ENCODE measurements around the gene WWC2.

WWC2 gene

DNA sequence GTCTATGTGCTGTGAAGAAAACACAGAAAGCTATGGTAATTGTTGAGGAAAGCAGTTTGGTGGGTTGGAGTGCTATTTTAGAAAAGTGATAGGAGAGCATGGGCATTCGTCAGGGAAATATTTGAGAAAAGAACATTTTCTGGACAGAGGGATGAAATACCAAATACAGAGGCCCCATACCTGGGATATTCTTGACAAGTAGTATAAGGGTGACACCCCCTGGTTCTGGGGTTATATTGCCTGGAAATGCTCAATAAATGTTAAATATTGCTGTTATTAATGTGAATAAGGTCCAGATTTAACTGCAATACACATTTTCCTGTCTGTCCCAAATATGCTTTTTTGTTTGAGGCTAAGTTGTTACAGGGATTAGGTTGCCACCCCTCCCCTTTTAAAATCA is 42.9 kb downstream of the WWC2 start:
- Histone ChIP-seq H3K27me3 (ENCODE audit: insufficient read depth, poor library complexity, severe bottlenecking) (peaks cover 5% of the 10 kb centered on the region), H3K27ac (replicated peaks) (no peak overlapping the region), H3K4me3 (replicated peaks; ENCODE audit: insufficient read depth, low read length) (no peak overlapping the region)
- no peak for DNase-seq (ENCODE audit: low read depth in 1 of 2, low spot score in 1 of 2)
- TF ChIP-seq POLR2AphosphoS5 (IDR thresholded peaks at IDR 0.05; ENCODE audit: low read depth), result no peak
- TF ChIP-seq SPI1 (IDR thresholded peaks at IDR 0.05; ENCODE audit: borderline replicate concordance, low read depth), result no peak
- TF ChIP-seq, protein P1, sequence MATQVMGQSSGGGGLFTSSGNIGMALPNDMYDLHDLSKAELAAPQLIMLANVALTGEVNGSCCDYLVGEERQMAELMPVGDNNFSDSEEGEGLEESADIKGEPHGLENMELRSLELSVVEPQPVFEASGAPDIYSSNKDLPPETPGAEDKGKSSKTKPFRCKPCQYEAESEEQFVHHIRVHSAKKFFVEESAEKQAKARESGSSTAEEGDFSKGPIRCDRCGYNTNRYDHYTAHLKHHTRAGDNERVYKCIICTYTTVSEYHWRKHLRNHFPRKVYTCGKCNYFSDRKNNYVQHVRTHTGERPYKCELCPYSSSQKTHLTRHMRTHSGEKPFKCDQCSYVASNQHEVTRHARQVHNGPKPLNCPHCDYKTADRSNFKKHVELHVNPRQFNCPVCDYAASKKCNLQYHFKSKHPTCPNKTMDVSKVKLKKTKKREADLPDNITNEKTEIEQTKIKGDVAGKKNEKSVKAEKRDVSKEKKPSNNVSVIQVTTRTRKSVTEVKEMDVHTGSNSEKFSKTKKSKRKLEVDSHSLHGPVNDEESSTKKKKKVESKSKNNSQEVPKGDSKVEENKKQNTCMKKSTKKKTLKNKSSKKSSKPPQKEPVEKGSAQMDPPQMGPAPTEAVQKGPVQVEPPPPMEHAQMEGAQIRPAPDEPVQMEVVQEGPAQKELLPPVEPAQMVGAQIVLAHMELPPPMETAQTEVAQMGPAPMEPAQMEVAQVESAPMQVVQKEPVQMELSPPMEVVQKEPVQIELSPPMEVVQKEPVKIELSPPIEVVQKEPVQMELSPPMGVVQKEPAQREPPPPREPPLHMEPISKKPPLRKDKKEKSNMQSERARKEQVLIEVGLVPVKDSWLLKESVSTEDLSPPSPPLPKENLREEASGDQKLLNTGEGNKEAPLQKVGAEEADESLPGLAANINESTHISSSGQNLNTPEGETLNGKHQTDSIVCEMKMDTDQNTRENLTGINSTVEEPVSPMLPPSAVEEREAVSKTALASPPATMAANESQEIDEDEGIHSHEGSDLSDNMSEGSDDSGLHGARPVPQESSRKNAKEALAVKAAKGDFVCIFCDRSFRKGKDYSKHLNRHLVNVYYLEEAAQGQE (IDR thresholded peaks at IDR 0.05; ENCODE audit: insufficient replicate concordance, low read depth), result no peak
- TF ChIP-seq, protein P2, sequence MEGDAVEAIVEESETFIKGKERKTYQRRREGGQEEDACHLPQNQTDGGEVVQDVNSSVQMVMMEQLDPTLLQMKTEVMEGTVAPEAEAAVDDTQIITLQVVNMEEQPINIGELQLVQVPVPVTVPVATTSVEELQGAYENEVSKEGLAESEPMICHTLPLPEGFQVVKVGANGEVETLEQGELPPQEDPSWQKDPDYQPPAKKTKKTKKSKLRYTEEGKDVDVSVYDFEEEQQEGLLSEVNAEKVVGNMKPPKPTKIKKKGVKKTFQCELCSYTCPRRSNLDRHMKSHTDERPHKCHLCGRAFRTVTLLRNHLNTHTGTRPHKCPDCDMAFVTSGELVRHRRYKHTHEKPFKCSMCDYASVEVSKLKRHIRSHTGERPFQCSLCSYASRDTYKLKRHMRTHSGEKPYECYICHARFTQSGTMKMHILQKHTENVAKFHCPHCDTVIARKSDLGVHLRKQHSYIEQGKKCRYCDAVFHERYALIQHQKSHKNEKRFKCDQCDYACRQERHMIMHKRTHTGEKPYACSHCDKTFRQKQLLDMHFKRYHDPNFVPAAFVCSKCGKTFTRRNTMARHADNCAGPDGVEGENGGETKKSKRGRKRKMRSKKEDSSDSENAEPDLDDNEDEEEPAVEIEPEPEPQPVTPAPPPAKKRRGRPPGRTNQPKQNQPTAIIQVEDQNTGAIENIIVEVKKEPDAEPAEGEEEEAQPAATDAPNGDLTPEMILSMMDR (IDR thresholded peaks at IDR 0.05; ENCODE audit: insufficient read depth, low read length), result no peak
- TF ChIP-seq GABPA (IDR thresholded peaks at IDR 0.05; ENCODE audit: low read depth), result no peak

DNA sequence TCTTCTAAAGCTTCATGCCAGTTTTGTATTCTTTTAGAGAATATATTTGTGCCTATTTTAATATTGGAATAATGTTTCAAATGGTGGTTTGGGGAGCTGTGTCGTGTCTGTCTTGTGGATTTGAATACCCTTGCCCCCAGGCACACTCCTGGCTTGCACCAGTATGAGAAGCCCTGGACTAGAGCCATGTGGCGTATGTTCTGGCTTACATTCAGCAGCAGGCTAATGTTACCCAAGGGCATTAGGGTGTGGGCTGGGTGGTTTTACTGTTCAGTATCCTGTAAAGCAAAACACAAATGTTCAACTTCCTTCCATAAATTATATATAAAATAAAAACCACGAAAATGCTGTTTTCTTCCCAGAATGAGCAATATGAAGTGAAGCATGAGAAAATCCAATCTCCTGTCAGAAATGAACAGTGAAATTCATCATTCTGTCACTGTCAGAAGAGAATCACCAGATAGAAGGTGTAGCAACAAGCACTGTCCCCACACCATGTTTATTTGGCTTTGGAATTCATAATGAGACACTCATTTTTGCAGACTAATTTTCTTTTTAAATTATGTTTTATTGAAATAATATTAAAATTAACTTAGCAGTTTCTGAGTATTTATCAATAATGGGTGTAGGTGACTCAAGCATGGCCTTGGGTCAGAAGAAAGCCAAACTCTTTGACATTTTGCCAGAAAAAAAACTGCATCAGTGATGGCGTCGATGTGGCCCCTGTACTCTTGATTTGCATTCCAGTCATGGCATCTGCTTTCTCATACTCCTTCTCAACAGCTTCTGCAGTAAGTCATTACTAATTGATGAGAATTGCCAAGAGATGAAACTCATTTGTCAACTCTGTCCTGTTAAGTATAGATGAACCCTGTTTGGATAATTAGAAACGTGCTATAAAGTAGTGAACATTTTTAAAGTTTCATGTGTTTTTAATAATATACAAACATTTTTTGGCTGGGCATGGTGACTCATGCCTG is 43.8 kb downstream of the WWC2 start:
- Histone ChIP-seq H3K27me3 (ENCODE audit: insufficient read depth, poor library complexity, severe bottlenecking) (peaks cover 5% of the 10 kb centered on the region), H3K27ac (replicated peaks) (no peak overlapping the region), H3K4me3 (replicated peaks; ENCODE audit: insufficient read depth, low read length) (no peak overlapping the region)
- no peak for DNase-seq (ENCODE audit: low read depth in 1 of 2, low spot score in 1 of 2)
- TF ChIP-seq, protein P2 (IDR thresholded peaks at IDR 0.05; ENCODE audit: insufficient read depth, low read length), result no peak
- TF ChIP-seq SPI1 (IDR thresholded peaks at IDR 0.05; ENCODE audit: borderline replicate concordance, low read depth) (no peak), GABPA (IDR thresholded peaks at IDR 0.05; ENCODE audit: low read depth) (no peak), POLR2AphosphoS5 (IDR thresholded peaks at IDR 0.05; ENCODE audit: low read depth) (no peak)
- TF ChIP-seq, protein P1 (IDR thresholded peaks at IDR 0.05; ENCODE audit: insufficient replicate concordance, low read depth), result no peak

DNA sequence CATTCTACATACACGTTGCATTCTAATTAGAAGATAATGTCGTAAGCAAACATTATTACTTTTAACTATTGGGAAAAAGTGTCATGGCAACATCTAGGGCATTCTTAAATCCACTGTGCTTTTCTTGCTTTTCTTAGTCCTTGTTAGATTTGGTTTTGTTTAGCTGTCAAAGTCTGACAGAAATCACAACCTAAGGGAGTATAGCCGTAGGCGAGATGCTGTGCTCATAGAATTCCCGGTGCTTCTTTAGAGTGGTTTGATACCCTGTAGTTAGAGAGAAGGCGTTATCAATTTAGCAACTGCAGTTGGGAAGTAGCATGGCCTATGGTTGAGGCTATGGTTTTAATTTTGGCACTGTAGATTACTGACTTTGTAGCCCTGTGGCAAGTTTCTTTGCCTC is 45.7 kb downstream of the WWC2 start:
- H3K27me3 ChIP-seq (ENCODE audit: insufficient read depth, poor library complexity, severe bottlenecking), result peaks cover 5% of the 10 kb centered on the region
- TF ChIP-seq, protein P1 (IDR thresholded peaks at IDR 0.05; ENCODE audit: insufficient replicate concordance, low read depth), result no peak
- TF ChIP-seq, protein P2 (IDR thresholded peaks at IDR 0.05; ENCODE audit: insufficient read depth, low read length), result no peak
- TF ChIP-seq SPI1 (IDR thresholded peaks at IDR 0.05; ENCODE audit: borderline replicate concordance, low read depth), result no peak
- no peak for TF ChIP-seq POLR2AphosphoS5 (IDR thresholded peaks at IDR 0.05; ENCODE audit: low read depth)
- TF ChIP-seq GABPA (IDR thresholded peaks at IDR 0.05; ENCODE audit: low read depth), result no peak
- no peak for DNase-seq (ENCODE audit: low read depth in 1 of 2, low spot score in 1 of 2)
- no peak overlapping the region for H3K4me3 ChIP-seq (replicated peaks; ENCODE audit: insufficient read depth, low read length)
- H3K27ac ChIP-seq (replicated peaks), result no peak overlapping the region

Measured in HL-60 (cell line).